Measurements from ENCODE around the gene NHS. TPM values are rescaled to one million over a fixed set of nuclear protein-coding genes. Genes with fewer than 3 reads are reported as not detected.

Gene NHS
- total RNA-seq, 1 donor from 2014 or later = 1.0 TPM

DNA sequence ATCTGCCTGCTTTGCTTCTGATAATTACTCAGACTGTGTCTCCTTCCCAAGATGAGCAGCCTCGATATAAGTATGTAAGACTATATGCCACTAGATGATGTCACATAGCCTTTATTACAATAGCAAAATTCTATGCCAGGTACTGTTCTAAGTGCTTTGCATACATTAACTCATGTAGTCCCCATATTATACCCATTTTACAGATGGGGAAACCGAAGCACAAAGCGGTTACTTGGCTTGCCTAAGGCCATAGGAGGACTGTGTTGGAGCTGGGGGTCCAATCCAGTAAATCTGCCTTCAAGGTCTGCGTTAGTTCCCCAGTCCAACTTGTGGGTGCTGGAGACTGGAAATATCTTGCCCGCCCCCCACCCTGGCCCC, 361.5 kb downstream of the NHS start:
- H3K9ac ChIP-seq (ENCODE audit: low read depth in 1 of 3, low read length in 3 of 3) = peak overlapping the region in 1 of 3 donors; percentile 16
- H3K9me3 ChIP-seq (ENCODE audit: control insufficient read depth in 3 of 3, low read length in 3 of 3) = no peaks in the 10 kb centered on the region
- H3K36me3 ChIP-seq (ENCODE audit: control insufficient read depth in 3 of 3, insufficient read depth in 3 of 3, low read length in 3 of 3) = no peaks in the 10 kb centered on the region
- peak overlapping the region; percentile 67 to 70 (median 68) for H3K4me3 ChIP-seq (ENCODE audit: low read length in 3 of 3)
- peak overlapping the region; percentile 81 for H3K27ac ChIP-seq (ENCODE audit: low read depth, low read length)
- H3K27me3 ChIP-seq (ENCODE audit: control insufficient read depth in 3 of 3, insufficient read depth in 3 of 3, low read length in 3 of 3) = no peaks in the 10 kb centered on the region
- H3K4me1 ChIP-seq (ENCODE audit: control insufficient read depth in 3 of 3, insufficient read depth in 3 of 3, low read length in 3 of 3) = peaks cover 0 to 7% (median 2%) of the 10 kb centered on the region in 3 donors

DNA sequence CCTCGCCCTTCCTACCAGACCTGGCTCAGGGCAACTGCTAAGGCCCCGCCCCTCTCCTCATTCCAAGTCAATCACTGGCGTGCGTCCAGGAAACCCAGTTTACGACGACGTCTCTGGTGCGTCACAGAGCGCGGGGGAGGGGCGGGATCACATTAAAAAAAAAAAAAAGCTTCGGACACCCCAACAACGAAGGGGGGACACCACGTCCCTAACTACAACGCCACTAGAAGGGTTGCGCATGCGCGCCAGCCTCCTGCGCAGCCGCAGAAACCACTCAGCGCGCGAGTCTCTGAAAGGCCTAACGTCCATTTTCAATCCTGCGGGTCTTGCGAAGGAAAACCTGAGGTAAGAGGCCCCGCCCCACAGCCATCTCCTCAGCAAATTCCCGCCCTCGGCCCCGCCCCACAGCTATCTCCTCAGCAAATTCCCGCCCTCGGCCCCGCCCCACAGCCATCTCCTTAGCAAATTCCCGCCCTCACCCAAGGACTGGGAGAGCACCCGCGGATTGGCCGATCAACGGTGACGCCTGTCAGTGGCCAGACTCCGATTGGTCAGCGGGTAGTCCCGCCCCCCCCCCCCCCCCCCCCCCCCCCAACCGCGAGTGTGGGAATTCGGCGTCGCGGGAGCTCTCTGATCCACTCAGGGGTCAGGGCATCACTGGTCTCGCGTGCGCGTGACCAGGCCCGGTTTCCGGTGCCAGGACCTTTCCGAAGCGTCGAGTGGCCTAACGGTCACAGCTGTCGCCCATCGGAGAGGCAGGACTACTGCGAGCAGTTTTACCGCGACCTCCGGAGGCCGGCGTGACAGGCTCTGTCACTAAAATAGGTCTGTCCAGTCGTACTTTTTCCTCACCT, 362.1 kb downstream of the NHS start, which contains the start of gene SCML1:
Gene SCML1, plus strand, starts transcription at position 638 of the 854 bp plus-strand sequence. CDS start 6,694 bp downstream, outside the sequence.
- H3K27me3 ChIP-seq (ENCODE audit: control insufficient read depth in 3 of 3, insufficient read depth in 3 of 3, low read length in 3 of 3) = no peaks in the 10 kb centered on the region

DNA sequence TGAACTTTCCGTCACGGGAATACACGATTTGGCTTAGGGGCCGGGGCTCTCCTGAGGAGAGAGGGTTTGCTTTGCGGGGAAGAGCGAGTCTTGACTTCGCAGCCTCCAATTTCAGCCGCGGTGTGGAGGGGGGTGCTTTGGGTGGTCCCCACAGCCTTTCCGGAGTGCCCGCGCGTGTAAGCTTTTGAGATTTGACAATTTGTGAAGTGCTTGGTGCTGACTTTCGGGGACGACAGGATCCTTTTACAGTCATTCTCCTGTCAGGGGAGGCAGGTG, 362.6 kb downstream of the NHS start:
- Histone ChIP-seq H3K4me3 (ENCODE audit: low read length in 3 of 3) (peak overlapping the region; percentile 73 to 84 (median 79)), H3K36me3 (ENCODE audit: control insufficient read depth in 3 of 3, insufficient read depth in 3 of 3, low read length in 3 of 3) (no peaks in the 10 kb centered on the region), H3K9ac (ENCODE audit: low read depth in 1 of 3, low read length in 3 of 3) (peak overlapping the region; percentile 90 to 93 (median 93)), H3K9me3 (ENCODE audit: control insufficient read depth in 3 of 3, low read length in 3 of 3) (no peaks in the 10 kb centered on the region), H3K27me3 (ENCODE audit: control insufficient read depth in 3 of 3, insufficient read depth in 3 of 3, low read length in 3 of 3) (no peaks in the 10 kb centered on the region), H3K4me1 (ENCODE audit: control insufficient read depth in 3 of 3, insufficient read depth in 3 of 3, low read length in 3 of 3) (peaks cover 0 to 9% (median 2%) of the 10 kb centered on the region in 3 donors), H3K27ac (ENCODE audit: low read depth, low read length) (peak overlapping the region; percentile 97)

More for the DNA sequence above, 362.1 kb downstream of the NHS start, which contains the start of gene SCML1:
- Histone ChIP-seq H3K9me3 (ENCODE audit: control insufficient read depth in 3 of 3, low read length in 3 of 3) (no peaks in the 10 kb centered on the region), H3K36me3 (ENCODE audit: control insufficient read depth in 3 of 3, insufficient read depth in 3 of 3, low read length in 3 of 3) (no peaks in the 10 kb centered on the region), H3K4me3 (ENCODE audit: low read length in 3 of 3) (peak within 1 kb of the TSS; percentile 73 to 84 (median 79)), H3K27ac (ENCODE audit: low read depth, low read length) (peak within 1 kb of the TSS; percentile 97), H3K9ac (ENCODE audit: low read depth in 1 of 3, low read length in 3 of 3) (peak within 1 kb of the TSS; percentile 90 to 93 (median 93)), H3K4me1 (ENCODE audit: control insufficient read depth in 3 of 3, insufficient read depth in 3 of 3, low read length in 3 of 3) (peaks cover 0 to 9% (median 2%) of the 10 kb centered on the region in 3 donors)

DNA sequence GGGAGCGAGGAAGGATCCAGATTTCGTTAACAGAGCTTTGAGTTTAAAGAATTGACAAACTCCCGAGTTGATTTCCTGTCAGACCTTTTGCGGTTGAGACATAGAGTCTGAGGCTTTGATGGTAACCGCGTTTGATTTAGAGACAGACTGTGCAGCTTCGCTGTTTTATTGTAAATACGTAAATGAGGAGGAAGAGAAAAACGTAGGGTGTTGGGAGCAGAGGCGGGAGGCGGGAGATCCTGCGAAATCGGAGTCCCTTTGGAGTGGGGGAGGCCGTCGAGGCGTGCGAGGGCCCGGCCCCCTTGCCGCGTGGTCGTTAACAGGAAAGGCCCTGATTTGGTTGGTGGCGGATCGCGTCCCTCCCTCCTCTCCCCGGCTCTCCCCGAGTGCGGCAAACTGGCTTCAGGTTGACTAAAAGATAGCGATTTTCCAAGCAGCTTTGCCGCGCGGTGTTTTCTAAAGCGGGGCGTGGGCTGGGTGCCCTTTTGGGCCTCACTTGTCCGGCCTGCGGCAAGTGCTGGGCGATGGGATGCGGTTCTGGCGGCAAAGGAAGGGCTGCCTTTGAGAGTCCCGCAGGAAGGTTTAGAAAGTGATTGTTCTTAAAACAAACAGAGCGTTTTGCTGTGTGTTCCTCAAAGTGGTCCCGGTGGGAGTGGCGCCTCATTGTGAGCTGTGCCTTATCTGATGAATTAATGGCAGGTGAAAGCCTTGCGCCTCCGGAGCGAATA, 363.1 kb downstream of the NHS start:
- peak overlapping the region; percentile 73 to 84 (median 79) for H3K4me3 ChIP-seq (ENCODE audit: low read length in 3 of 3)
- H3K36me3 ChIP-seq (ENCODE audit: control insufficient read depth in 3 of 3, insufficient read depth in 3 of 3, low read length in 3 of 3) = no peaks in the 10 kb centered on the region
- no peaks in the 10 kb centered on the region for H3K9me3 ChIP-seq (ENCODE audit: control insufficient read depth in 3 of 3, low read length in 3 of 3)
- H3K27me3 ChIP-seq (ENCODE audit: control insufficient read depth in 3 of 3, insufficient read depth in 3 of 3, low read length in 3 of 3) = no peaks in the 10 kb centered on the region
- H3K27ac ChIP-seq (ENCODE audit: low read depth, low read length) = peak overlapping the region; percentile 97
- H3K4me1 ChIP-seq (ENCODE audit: control insufficient read depth in 3 of 3, insufficient read depth in 3 of 3, low read length in 3 of 3) = peaks cover 0 to 9% (median 2%) of the 10 kb centered on the region in 3 donors
- H3K9ac ChIP-seq (ENCODE audit: low read depth in 1 of 3, low read length in 3 of 3) = peak overlapping the region; percentile 90 to 93 (median 93)

DNA sequence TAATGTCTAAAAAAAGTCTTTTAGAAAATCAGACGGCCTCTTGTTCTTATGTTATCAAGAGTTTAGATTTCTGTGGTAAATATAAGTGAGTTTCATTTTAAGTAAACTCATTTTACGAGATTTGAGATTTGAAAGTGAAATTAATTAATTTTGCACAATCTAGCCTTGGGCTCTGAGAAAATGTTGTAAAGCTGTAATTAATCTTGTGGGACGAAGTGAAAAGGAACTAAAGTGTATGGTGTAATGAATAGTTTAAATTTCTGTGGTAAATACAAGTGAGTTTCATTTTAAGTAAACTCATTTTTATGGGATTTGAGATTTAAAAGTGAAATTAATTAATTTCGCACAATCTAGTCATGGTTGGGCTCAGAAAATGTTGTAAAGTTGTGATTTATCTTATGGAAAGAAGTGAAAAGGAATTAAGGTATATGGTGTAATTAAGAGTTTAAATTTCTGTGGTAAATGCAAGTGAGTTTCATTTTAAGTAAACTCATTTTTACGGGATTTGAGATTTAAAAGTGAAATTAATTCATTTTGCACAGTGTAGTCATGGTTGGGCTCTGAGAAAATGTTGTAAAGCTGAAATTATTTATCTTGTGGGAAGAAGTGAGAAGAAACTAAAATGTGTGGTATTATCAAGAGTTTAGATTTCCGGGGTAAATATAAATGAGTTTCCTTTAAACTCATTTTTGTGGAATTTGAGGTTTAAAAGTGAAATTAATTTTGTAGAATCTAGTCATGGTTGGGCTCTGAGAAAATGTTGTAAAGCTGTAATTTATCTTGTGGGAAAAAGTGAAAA, 363.9 kb downstream of the NHS start:
- no peaks in the 10 kb centered on the region for H3K36me3 ChIP-seq (ENCODE audit: control insufficient read depth in 3 of 3, insufficient read depth in 3 of 3, low read length in 3 of 3)
- H3K9me3 ChIP-seq (ENCODE audit: control insufficient read depth in 3 of 3, low read length in 3 of 3) = no peaks in the 10 kb centered on the region
- H3K4me1 ChIP-seq (ENCODE audit: control insufficient read depth in 3 of 3, insufficient read depth in 3 of 3, low read length in 3 of 3) = peaks cover 0 to 9% (median 2%) of the 10 kb centered on the region in 3 donors
- H3K27ac ChIP-seq (ENCODE audit: low read depth, low read length) = no peak overlapping the region
- peak overlapping the region; percentile 73 to 84 (median 79) for H3K4me3 ChIP-seq (ENCODE audit: low read length in 3 of 3)
- no peaks in the 10 kb centered on the region for H3K27me3 ChIP-seq (ENCODE audit: control insufficient read depth in 3 of 3, insufficient read depth in 3 of 3, low read length in 3 of 3)
- H3K9ac ChIP-seq (ENCODE audit: low read depth in 1 of 3, low read length in 3 of 3) = peak overlapping the region; percentile 90 to 93 (median 93)

DNA sequence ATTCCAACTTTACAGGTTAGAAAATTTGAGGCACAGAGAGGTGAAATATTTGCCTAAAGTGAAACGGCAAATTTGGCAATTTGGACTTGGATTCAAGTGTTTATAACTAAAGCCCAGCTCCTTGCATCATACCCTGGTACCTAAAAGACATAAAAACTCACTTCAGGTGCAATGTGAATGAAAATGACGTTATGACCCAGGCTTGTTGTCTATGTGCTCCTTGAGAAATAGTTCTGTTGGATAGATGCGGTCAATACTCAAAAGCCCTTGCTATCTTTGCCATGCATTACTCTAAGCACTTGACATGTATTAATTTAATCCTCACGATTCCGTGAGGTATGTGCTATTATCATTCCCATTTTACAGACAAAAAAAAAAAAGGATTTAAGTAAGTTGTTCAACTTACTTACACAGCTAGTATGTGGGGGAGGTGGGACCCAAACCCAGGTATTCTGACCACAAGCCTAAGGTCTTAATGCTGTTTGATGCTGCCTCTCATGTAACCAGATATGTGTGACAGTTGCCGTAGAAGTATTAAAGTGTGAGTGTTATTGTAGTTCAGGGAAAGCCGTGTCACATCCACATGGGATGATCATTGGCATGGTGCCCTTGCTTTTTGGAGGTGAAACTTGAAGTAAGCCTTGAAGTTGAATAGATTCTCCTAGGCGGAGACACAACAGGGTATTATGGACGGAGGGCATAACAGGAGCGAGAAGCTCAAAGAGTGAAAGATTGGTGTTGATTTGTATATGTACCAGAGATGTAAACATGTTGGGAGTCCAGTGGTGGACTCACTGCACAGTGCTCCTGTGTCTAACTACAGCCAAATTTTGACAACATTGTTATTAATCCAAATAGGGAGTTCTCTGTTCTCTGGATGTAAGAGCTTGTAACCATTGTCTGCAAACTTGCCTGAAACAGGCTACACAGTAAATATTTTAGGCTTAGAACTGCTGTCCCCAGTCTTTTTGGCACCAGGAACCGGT, 365.4 kb downstream of the NHS start:
- no peaks in the 10 kb centered on the region for H3K9me3 ChIP-seq (ENCODE audit: control insufficient read depth in 3 of 3, low read length in 3 of 3)
- H3K27ac ChIP-seq (ENCODE audit: low read depth, low read length) = peak overlapping the region; percentile 51
- H3K27me3 ChIP-seq (ENCODE audit: control insufficient read depth in 3 of 3, insufficient read depth in 3 of 3, low read length in 3 of 3) = no peaks in the 10 kb centered on the region
- H3K36me3 ChIP-seq (ENCODE audit: control insufficient read depth in 3 of 3, insufficient read depth in 3 of 3, low read length in 3 of 3) = no peaks in the 10 kb centered on the region
- peak overlapping the region in 2 of 3 donors; percentile 20 to 71 for H3K9ac ChIP-seq (ENCODE audit: low read depth in 1 of 3, low read length in 3 of 3)
- H3K4me3 ChIP-seq (ENCODE audit: low read length in 3 of 3) = peak overlapping the region; percentile 7 to 14 (median 11)
- peaks cover 0 to 9% (median 2%) of the 10 kb centered on the region in 3 donors for H3K4me1 ChIP-seq (ENCODE audit: control insufficient read depth in 3 of 3, insufficient read depth in 3 of 3, low read length in 3 of 3)

DNA sequence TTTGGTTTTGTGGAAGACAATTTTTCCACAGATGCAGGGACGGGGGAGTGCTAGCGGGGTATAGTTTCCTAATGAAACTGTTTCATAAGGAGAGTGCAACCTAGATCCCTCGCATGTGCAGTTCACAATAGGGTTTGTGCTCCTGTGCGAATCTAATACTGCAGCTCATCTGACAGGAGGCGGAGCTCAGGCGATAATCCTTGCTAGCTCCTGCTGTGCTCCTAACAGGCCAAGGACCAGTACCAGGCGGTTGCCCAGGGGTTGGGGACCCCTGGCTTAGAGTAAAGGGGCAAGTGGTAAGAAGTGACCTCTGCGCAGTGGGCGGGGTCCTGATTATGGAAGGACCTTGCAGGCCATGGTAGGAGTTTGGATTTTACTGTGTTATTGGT, 366.1 kb downstream of the NHS start:
- Histone ChIP-seq H3K27me3 (ENCODE audit: control insufficient read depth in 3 of 3, insufficient read depth in 3 of 3, low read length in 3 of 3) (no peaks in the 10 kb centered on the region), H3K9me3 (ENCODE audit: control insufficient read depth in 3 of 3, low read length in 3 of 3) (no peaks in the 10 kb centered on the region), H3K27ac (ENCODE audit: low read depth, low read length) (peak overlapping the region; percentile 51), H3K4me1 (ENCODE audit: control insufficient read depth in 3 of 3, insufficient read depth in 3 of 3, low read length in 3 of 3) (peaks cover 0 to 9% (median 2%) of the 10 kb centered on the region in 3 donors), H3K36me3 (ENCODE audit: control insufficient read depth in 3 of 3, insufficient read depth in 3 of 3, low read length in 3 of 3) (no peaks in the 10 kb centered on the region), H3K9ac (ENCODE audit: low read depth in 1 of 3, low read length in 3 of 3) (peak overlapping the region in 2 of 3 donors; percentile 20 to 71), H3K4me3 (ENCODE audit: low read length in 3 of 3) (peak overlapping the region in 1 of 3 donors; percentile 11)

DNA sequence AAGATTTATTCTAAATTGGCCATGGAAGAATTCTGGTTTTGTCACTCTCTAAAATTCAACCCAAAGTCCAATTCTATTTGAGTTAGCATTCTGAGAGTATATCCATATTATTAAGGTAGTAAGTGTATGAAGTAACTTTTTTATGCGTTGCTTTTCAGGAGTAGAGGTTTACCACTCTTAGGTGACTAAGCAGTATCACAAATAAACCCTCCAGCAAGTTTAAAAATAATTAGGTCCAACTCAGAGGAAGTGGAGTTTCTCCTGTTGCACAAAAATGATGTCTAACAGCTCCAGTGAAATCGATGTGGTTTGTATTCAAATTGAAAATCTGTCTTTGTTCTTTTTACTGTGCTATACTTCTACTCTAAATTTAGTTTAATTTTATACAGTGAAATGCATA, 368.9 kb downstream of the NHS start:
- Histone ChIP-seq H3K27me3 (ENCODE audit: control insufficient read depth in 3 of 3, insufficient read depth in 3 of 3, low read length in 3 of 3) (no peaks in the 10 kb centered on the region), H3K9ac (ENCODE audit: low read depth in 1 of 3, low read length in 3 of 3) (no peak overlapping the region), H3K4me1 (ENCODE audit: control insufficient read depth in 3 of 3, insufficient read depth in 3 of 3, low read length in 3 of 3) (peaks cover 0 to 9% (median 2%) of the 10 kb centered on the region in 3 donors), H3K36me3 (ENCODE audit: control insufficient read depth in 3 of 3, insufficient read depth in 3 of 3, low read length in 3 of 3) (no peaks in the 10 kb centered on the region), H3K9me3 (ENCODE audit: control insufficient read depth in 3 of 3, low read length in 3 of 3) (no peaks in the 10 kb centered on the region), H3K4me3 (ENCODE audit: low read length in 3 of 3) (no peak overlapping the region), H3K27ac (ENCODE audit: low read depth, low read length) (no peak overlapping the region)
